ENCODE data around the gene INO80. TPM values are rescaled to one million over a fixed set of nuclear protein-coding genes. Genes with fewer than 3 reads are reported as not detected.

The INO80 gene
- total RNA-seq (15.9 TPM), polyA plus RNA-seq (ENCODE audit: insufficient read depth in 1 of 8, insufficient read length in 8 of 8, low replicate concordance in 1 of 8) (10 to 100 TPM; 13.0 to 18.1 (median 16.7) TPM)
- long read RNA-seq, donor 1, partial matches to known transcripts, result 0 of 1 reads
- long read RNA-seq, donor 1, other reads (novel, unspliced or antisense), result 0 of 1 reads
- long read RNA-seq, donor 2, result 0 reads
- long read RNA-seq, donor 3, partial matches to known transcripts, result 0 of 1 reads
- long read RNA-seq, donor 3, other reads (novel, unspliced or antisense), result 0 of 1 reads
- long read RNA-seq, donor 4, partial matches to known transcripts, result 0 of 1 reads
- long read RNA-seq, donor 4, other reads (novel, unspliced or antisense), result 0 of 1 reads
- long read RNA-seq, donor 5, full-length matches to known transcripts, result 3 of 3 reads
- long read RNA-seq, donor 5, partial matches to known transcripts, result 0 of 3 reads
- long read RNA-seq, donor 5, other reads (novel, unspliced or antisense), result 0 of 3 reads
- long read RNA-seq, donor 6, partial matches to known transcripts, result 0 of 1 reads
- long read RNA-seq, donor 6, other reads (novel, unspliced or antisense), result 0 of 1 reads
- long read RNA-seq, donor 7, partial matches to known transcripts, result 5 of 6 reads
- long read RNA-seq, donor 7, other reads (novel, unspliced or antisense), result 0 of 6 reads
- long read RNA-seq, donor 8, result 0 reads
- long read RNA-seq, donor 9, result 0 reads
- long read RNA-seq, donor 10, result 0 reads
- long read RNA-seq, donor 11, partial matches to known transcripts, result 0 of 1 reads
- long read RNA-seq, donor 11, other reads (novel, unspliced or antisense), result 0 of 1 reads

GRCh38 chr15:41116116-41116961, at the start of gene INO80:
INO80 (minus strand) TSS chr15:41116280; CDS start chr15:41096310, 19,970 bp downstream.
- no peaks in the 10 kb centered on the region for H3K27me3 ChIP-seq (ENCODE audit: control insufficient read depth, insufficient read depth, low read length)
- no peaks in the 10 kb centered on the region for H3K36me3 ChIP-seq (ENCODE audit: control insufficient read depth, insufficient read depth, low read length)
- H3K4me3 ChIP-seq (ENCODE audit: low read length), result peak within 1 kb of the TSS; percentile 99
- under 1% methylated on average over 49 of the region's 64 CpGs for WGBS (ENCODE audit: insufficient coverage)
- peaks cover 9% of the 10 kb centered on the region for H3K4me1 ChIP-seq (ENCODE audit: control insufficient read depth, insufficient read depth, low read length)
- H3K27ac ChIP-seq (ENCODE audit: low read length), result peak within 1 kb of the TSS; percentile 92
- DNase-seq, result peak; percentile 100
- H3K9me3 ChIP-seq (replicated peaks; ENCODE audit: control insufficient read depth, low read depth, low read length), result no peaks in the 10 kb centered on the region

GRCh38 chr15:41161736-41162135, 45.7 kb upstream of the INO80 start:
- WGBS (ENCODE audit: insufficient coverage), result no CpG with 5 or more reads among the region's 1 CpG
- no peak for DNase-seq
- Histone ChIP-seq H3K4me1 (ENCODE audit: control insufficient read depth, insufficient read depth, low read length) (no peaks in the 10 kb centered on the region), H3K9me3 (replicated peaks; ENCODE audit: control insufficient read depth, low read depth, low read length) (no peaks in the 10 kb centered on the region), H3K27me3 (ENCODE audit: control insufficient read depth, insufficient read depth, low read length) (no peaks in the 10 kb centered on the region), H3K36me3 (ENCODE audit: control insufficient read depth, insufficient read depth, low read length) (no peaks in the 10 kb centered on the region), H3K4me3 (ENCODE audit: low read length) (no peak overlapping the region), H3K27ac (ENCODE audit: low read length) (no peak overlapping the region)

GRCh38 chr15:41161336-41161735, 45.3 kb upstream of the INO80 start:
- no peak overlapping the region for H3K27ac ChIP-seq (ENCODE audit: low read length)
- H3K4me1 ChIP-seq (ENCODE audit: control insufficient read depth, insufficient read depth, low read length), result no peaks in the 10 kb centered on the region
- no peak overlapping the region for H3K4me3 ChIP-seq (ENCODE audit: low read length)
- no peaks in the 10 kb centered on the region for H3K36me3 ChIP-seq (ENCODE audit: control insufficient read depth, insufficient read depth, low read length)
- WGBS (ENCODE audit: insufficient coverage), result 80% methylated on average over 1 of the region's 6 CpGs
- no peak for DNase-seq
- no peaks in the 10 kb centered on the region for H3K9me3 ChIP-seq (replicated peaks; ENCODE audit: control insufficient read depth, low read depth, low read length)
- H3K27me3 ChIP-seq (ENCODE audit: control insufficient read depth, insufficient read depth, low read length), result no peaks in the 10 kb centered on the region

- H3K36me3 ChIP-seq (ENCODE audit: control insufficient read depth, insufficient read depth, low read length), result no peaks in the 10 kb centered on the region
- DNase-seq, result no peak
- no peak overlapping the region for H3K27ac ChIP-seq (ENCODE audit: low read length)
- H3K4me3 ChIP-seq (ENCODE audit: low read length), result no peak overlapping the region
- WGBS (ENCODE audit: insufficient coverage), result 83% methylated on average over 8 of the region's 15 CpGs
- no peaks in the 10 kb centered on the region for H3K9me3 ChIP-seq (replicated peaks; ENCODE audit: control insufficient read depth, low read depth, low read length)
- H3K27me3 ChIP-seq (ENCODE audit: control insufficient read depth, insufficient read depth, low read length), result no peaks in the 10 kb centered on the region
- H3K4me1 ChIP-seq (ENCODE audit: control insufficient read depth, insufficient read depth, low read length), result no peaks in the 10 kb centered on the region
Observed at GRCh38 chr15:41160639-41161315, 44.7 kb upstream of the INO80 start.

GRCh38 chr15:41154412-41154811, 38.3 kb upstream of the INO80 start:
- H3K4me3 ChIP-seq (ENCODE audit: low read length), result no peak overlapping the region
- DNase-seq, result peak; percentile 3
- H3K36me3 ChIP-seq (ENCODE audit: control insufficient read depth, insufficient read depth, low read length), result no peaks in the 10 kb centered on the region
- no peaks in the 10 kb centered on the region for H3K27me3 ChIP-seq (ENCODE audit: control insufficient read depth, insufficient read depth, low read length)
- H3K4me1 ChIP-seq (ENCODE audit: control insufficient read depth, insufficient read depth, low read length), result no peaks in the 10 kb centered on the region
- WGBS (ENCODE audit: insufficient coverage), result 77% methylated on average over 2 of the region's 2 CpGs
- H3K9me3 ChIP-seq (replicated peaks; ENCODE audit: control insufficient read depth, low read depth, low read length), result no peaks in the 10 kb centered on the region
- H3K27ac ChIP-seq (ENCODE audit: low read length), result no peak overlapping the region

- WGBS (ENCODE audit: insufficient coverage), result 80% methylated on average over 1 of the region's 5 CpGs
- Histone ChIP-seq H3K9me3 (replicated peaks; ENCODE audit: control insufficient read depth, low read depth, low read length) (no peaks in the 10 kb centered on the region), H3K4me1 (ENCODE audit: control insufficient read depth, insufficient read depth, low read length) (no peaks in the 10 kb centered on the region), H3K27me3 (ENCODE audit: control insufficient read depth, insufficient read depth, low read length) (no peaks in the 10 kb centered on the region), H3K36me3 (ENCODE audit: control insufficient read depth, insufficient read depth, low read length) (no peaks in the 10 kb centered on the region), H3K4me3 (ENCODE audit: low read length) (no peak overlapping the region), H3K27ac (ENCODE audit: low read length) (no peak overlapping the region)
- no peak for DNase-seq
Observed at GRCh38 chr15:41153733-41154132, 37.7 kb upstream of the INO80 start.

GRCh38 chr15:41151451-41152005, 35.4 kb upstream of the INO80 start:
- Histone ChIP-seq H3K4me3 (ENCODE audit: low read length) (no peak overlapping the region), H3K27ac (ENCODE audit: low read length) (no peak overlapping the region), H3K36me3 (ENCODE audit: control insufficient read depth, insufficient read depth, low read length) (no peaks in the 10 kb centered on the region), H3K9me3 (replicated peaks; ENCODE audit: control insufficient read depth, low read depth, low read length) (no peaks in the 10 kb centered on the region), H3K4me1 (ENCODE audit: control insufficient read depth, insufficient read depth, low read length) (no peaks in the 10 kb centered on the region), H3K27me3 (ENCODE audit: control insufficient read depth, insufficient read depth, low read length) (no peaks in the 10 kb centered on the region)
- DNase-seq, result no peak
- 96% methylated on average over 35 of the region's 37 CpGs for WGBS (ENCODE audit: insufficient coverage)

- DNase-seq, result no peak
- no peak overlapping the region for H3K27ac ChIP-seq (ENCODE audit: low read length)
- WGBS (ENCODE audit: insufficient coverage), result 80% methylated on average over 1 of the region's 4 CpGs
- no peaks in the 10 kb centered on the region for H3K9me3 ChIP-seq (replicated peaks; ENCODE audit: control insufficient read depth, low read depth, low read length)
- H3K27me3 ChIP-seq (ENCODE audit: control insufficient read depth, insufficient read depth, low read length), result no peaks in the 10 kb centered on the region
- H3K4me1 ChIP-seq (ENCODE audit: control insufficient read depth, insufficient read depth, low read length), result no peaks in the 10 kb centered on the region
- no peak overlapping the region for H3K4me3 ChIP-seq (ENCODE audit: low read length)
- no peaks in the 10 kb centered on the region for H3K36me3 ChIP-seq (ENCODE audit: control insufficient read depth, insufficient read depth, low read length)
Observed at GRCh38 chr15:41150279-41150678, 34.2 kb upstream of the INO80 start.

- DNase-seq, result no peak
- Histone ChIP-seq H3K9me3 (replicated peaks; ENCODE audit: control insufficient read depth, low read depth, low read length) (no peaks in the 10 kb centered on the region), H3K4me3 (ENCODE audit: low read length) (no peak overlapping the region), H3K27me3 (ENCODE audit: control insufficient read depth, insufficient read depth, low read length) (no peaks in the 10 kb centered on the region), H3K4me1 (ENCODE audit: control insufficient read depth, insufficient read depth, low read length) (no peaks in the 10 kb centered on the region), H3K27ac (ENCODE audit: low read length) (no peak overlapping the region), H3K36me3 (ENCODE audit: control insufficient read depth, insufficient read depth, low read length) (no peaks in the 10 kb centered on the region)
- 100% methylated on average over 1 of the region's 2 CpGs for WGBS (ENCODE audit: insufficient coverage)
Observed at GRCh38 chr15:41148065-41148464, 32.0 kb upstream of the INO80 start.
